HEK293T (cell line): ENCODE data around the gene ENTPD1.

Experiments
- CTCF ChIA-PET: fragments of 350-600 bp; formaldehyde crosslinking; extraction: SDS; loops from one replicate; lab custom pipeline; 2021; ENCODE audit warnings: antibody characterized with exemption, inconsistent platforms; lab: Yijun Ruan, JAX
- POLR2A ChIA-PET: fragments of 350-600 bp; formaldehyde crosslinking; extraction: SDS; loops from one replicate; lab custom pipeline; 2020; ENCODE audit warnings: antibody characterized with exemption, inconsistent platforms; lab: Yijun Ruan, JAX
- DNase-seq: peaks from one replicate; pipeline ENCODE4 v3.0.0; 2012; ENCODE audit warnings: mixed read lengths; ENCODE audit errors: extremely low spot score
- ARNT ChIP-seq: fragments of 450-650 bp; IDR thresholded peaks from 2 replicates; pipeline ENCODE4 v1.6.1; 2017; ENCODE audit warnings: mild to moderate bottlenecking
- BHLHE40 ChIP-seq: fragments of 450-650 bp; IDR thresholded peaks from 2 replicates; pipeline ENCODE4 v1.6.1; 2016; ENCODE audit warnings: mild to moderate bottlenecking, moderate library complexity, borderline replicate concordance
- CTBP1 ChIP-seq: fragments of 450-650 bp; IDR thresholded peaks from 2 replicates; pipeline ENCODE4 v1.6.1; 2016; ENCODE audit warnings: borderline replicate concordance
- ELF4 ChIP-seq: fragments of 450-650 bp; IDR thresholded peaks from 2 replicates; pipeline ENCODE4 v1.6.1; 2017; ENCODE audit warnings: antibody characterized with exemption
- FOXA1 ChIP-seq: fragments of 450-650 bp; IDR thresholded peaks from 2 replicates; pipeline ENCODE4 v1.6.1; 2016; ENCODE audit warnings: mild to moderate bottlenecking
- FOXK2 ChIP-seq: fragments of 450-650 bp; IDR thresholded peaks from 2 replicates; pipeline ENCODE4 v1.6.1; 2016; ENCODE audit warnings: mild to moderate bottlenecking
- FOXM1 ChIP-seq: fragments of 450-650 bp; IDR thresholded peaks from 2 replicates; pipeline ENCODE4 v1.6.1; 2017; ENCODE audit warnings: mild to moderate bottlenecking, borderline replicate concordance
- HDGF ChIP-seq: fragments of 450-650 bp; IDR thresholded peaks from 2 replicates; pipeline ENCODE4 v1.6.1; 2017; ENCODE audit warnings: antibody characterized with exemption, borderline replicate concordance
- L3MBTL2 ChIP-seq: fragments of 450-650 bp; conservative IDR thresholded peaks from 2 replicates; pipeline ENCODE4 v1.6.1; 2016; ENCODE audit warnings: mild to moderate bottlenecking
- LEF1 ChIP-seq: fragments of 450-650 bp; IDR thresholded peaks from 2 replicates; pipeline ENCODE4 v1.6.1; 2017; ENCODE audit warnings: mild to moderate bottlenecking, borderline replicate concordance
- NFRKB ChIP-seq: fragments of 450-650 bp; IDR thresholded peaks from 2 replicates; pipeline ENCODE4 v1.6.1; 2016; ENCODE audit warnings: mild to moderate bottlenecking, moderate library complexity
- SP1 ChIP-seq: fragments of 450-650 bp; IDR thresholded peaks from 2 replicates; pipeline ENCODE4 v1.6.1; 2017
- SUZ12 ChIP-seq: fragments of 450-650 bp; IDR thresholded peaks from 2 replicates; pipeline ENCODE4 v1.6.1; 2016; ENCODE audit warnings: mild to moderate bottlenecking
- TARDBP ChIP-seq: fragments of 450-650 bp; IDR thresholded peaks from 2 replicates; pipeline ENCODE4 v1.6.1; 2016
- ZNF384 ChIP-seq: fragments of 450-650 bp; IDR thresholded peaks from 2 replicates; pipeline ENCODE4 v1.6.1; 2016
- TF ChIP-seq, protein P1 (sequence below): fragments of 450-650 bp; IDR thresholded peaks from 2 replicates; pipeline ENCODE4 v1.6.1; 2016

The ENTPD1 gene

DNA sequence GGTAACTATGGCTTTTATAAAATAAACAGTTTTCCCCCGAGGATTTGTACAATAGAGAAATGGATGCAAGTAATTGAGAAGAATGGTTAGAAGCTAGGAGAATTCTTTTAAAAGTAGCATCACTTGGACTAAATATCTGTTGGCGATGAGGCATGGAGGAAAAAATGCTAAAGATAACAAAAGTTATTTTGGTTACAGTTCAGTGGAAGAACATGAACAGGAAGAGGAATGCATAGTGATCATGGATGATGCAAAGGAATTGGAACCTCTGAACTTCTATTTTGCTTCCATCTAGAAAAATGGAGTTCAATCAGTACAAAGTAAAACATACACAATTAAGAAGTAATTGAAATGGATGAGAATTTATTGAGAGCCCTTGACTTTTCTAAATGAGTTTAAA, 32.9 kb downstream of the ENTPD1 start:
- TF ChIP-seq FOXK2: no peak
- TF ChIP-seq BHLHE40: no peak
- no peak for TF ChIP-seq FOXM1
- no peak for TF ChIP-seq L3MBTL2
- no peak for TF ChIP-seq SUZ12
- no peak for TF ChIP-seq TARDBP
- no peak for TF ChIP-seq ZNF384
- TF ChIP-seq, protein P1, sequence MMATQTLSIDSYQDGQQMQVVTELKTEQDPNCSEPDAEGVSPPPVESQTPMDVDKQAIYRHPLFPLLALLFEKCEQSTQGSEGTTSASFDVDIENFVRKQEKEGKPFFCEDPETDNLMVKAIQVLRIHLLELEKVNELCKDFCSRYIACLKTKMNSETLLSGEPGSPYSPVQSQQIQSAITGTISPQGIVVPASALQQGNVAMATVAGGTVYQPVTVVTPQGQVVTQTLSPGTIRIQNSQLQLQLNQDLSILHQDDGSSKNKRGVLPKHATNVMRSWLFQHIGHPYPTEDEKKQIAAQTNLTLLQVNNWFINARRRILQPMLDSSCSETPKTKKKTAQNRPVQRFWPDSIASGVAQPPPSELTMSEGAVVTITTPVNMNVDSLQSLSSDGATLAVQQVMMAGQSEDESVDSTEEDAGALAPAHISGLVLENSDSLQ: no peak
- TF ChIP-seq SP1: no peak
- no peak for TF ChIP-seq ARNT
- TF ChIP-seq HDGF: no peak
- no peak for TF ChIP-seq CTBP1
- TF ChIP-seq NFRKB: no peak
- no peak for TF ChIP-seq LEF1
- TF ChIP-seq ELF4: no peak
- TF ChIP-seq FOXA1: no peak
- CTCF ChIA-PET: no interaction called here
- DNase-seq: no peak
- POLR2A ChIA-PET: no interaction called here

DNA sequence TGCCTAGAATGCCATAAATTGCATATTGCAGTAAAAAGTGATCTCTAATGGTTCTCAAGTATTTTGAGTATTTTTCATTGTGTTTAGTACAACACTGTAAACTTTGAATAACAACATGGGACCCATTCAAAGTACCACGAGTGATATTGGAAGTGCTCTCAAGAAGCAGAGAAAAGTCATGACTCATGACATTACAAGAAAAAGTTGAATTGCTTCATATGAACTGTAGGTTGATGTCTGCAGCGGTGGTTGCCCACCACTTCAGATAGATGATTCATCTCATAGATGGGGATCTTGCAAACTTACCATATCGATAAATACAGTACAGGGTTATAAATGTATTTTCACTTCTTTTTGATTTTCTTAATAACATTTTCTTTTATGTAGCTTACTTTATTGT, 33.9 kb downstream of the ENTPD1 start:
- ChIA-PET POLR2A (no interaction called here), CTCF (no interaction called here)
- DNase-seq: no peak
- TF ChIP-seq LEF1 (no peak), L3MBTL2 (no peak), ARNT (no peak)

DNA sequence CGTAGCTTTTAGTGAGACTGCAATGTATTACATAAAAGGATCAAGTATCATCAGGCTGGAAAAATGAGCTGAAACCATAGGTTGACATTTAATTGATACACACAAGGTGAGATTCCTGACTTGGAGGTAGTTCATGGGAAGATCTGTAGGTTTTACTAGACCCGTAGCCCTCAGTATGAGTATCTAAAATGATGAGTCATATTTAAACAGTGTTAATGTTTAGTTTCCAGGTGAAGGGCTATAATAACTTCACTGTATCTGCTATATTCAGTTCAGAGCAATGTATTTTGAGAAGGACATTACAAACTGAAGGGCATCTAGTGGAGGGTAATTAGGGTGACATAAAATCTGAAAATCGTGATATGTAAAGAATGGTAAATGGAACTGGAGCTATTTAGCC, 35.0 kb downstream of the ENTPD1 start:
- POLR2A ChIA-PET: no interaction called here
- DNase-seq: no peak
- CTCF ChIA-PET: no interaction called here
- TF ChIP-seq, protein P1: no peak
- TF ChIP-seq FOXM1 (no peak), BHLHE40 (no peak), TARDBP (no peak), ELF4 (no peak), HDGF (no peak), CTBP1 (no peak), ARNT (no peak), NFRKB (no peak), FOXK2 (no peak), SUZ12 (no peak), SP1 (no peak), ZNF384 (no peak), FOXA1 (no peak), LEF1 (no peak), L3MBTL2 (no peak)

DNA sequence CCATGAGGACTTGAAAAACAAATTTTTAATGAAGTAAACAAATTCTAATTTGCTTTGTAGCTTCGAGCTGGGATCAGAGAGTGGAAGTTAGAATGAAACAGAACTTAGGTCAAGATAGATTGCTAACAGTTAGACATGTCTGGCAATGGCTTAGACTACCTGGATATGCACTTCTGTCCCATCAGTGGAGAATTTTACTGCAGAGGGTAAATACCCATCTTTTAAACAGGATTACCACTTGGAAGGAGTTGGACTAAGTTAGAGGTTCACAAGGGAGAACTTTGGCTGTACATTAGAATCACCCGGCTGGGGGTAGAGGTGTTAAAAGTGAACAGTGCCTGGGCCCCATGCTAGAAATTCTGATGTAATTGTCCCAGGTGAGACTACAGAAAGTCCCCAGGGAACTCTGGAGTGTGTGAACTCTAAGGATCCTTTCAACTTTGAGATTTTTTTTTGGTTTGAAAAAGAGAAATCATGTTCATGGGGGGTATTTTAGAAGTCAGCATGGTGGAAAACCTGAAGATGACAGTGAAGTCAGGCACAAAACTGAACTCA, 35.5 kb downstream of the ENTPD1 start:
- ChIA-PET POLR2A (no interaction called here), CTCF (no interaction called here)
- DNase-seq: no peak
- TF ChIP-seq SUZ12 (no peak), SP1 (no peak), FOXM1 (no peak), FOXK2 (no peak), ZNF384 (no peak), LEF1 (no peak), L3MBTL2 (no peak)
- TF ChIP-seq, protein P1: no peak

DNA sequence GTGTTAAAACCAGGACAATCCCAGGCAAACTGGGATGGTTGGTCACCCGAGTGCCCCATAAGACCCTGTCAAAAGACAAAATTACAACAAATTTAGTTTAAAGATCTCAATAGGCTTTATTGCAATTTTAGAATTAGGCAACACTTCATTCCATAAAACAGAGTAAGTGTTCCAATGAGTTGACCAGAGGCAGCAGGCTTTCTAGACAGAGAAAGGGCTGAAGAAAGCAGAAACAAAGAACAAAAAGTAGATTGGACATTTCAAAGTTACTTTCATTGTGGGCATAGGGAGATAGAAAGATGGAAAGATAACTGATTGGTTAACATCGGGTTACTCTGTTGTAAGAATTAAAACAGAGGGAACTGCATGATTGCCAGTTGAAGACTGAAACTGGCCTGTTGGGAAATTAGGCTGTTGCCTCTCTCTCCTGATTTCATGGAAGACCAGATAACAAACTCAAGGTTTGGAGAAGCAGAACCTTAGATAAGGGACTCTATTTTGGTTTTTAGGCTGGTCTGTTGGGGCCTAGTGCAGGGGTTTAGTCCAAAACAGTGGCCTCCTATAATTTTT, 36.3 kb downstream of the ENTPD1 start:
- POLR2A ChIA-PET: no interaction called here
- TF ChIP-seq FOXA1 (no peak), ELF4 (no peak), HDGF (no peak), CTBP1 (no peak), LEF1 (no peak), FOXK2 (no peak), TARDBP (no peak), NFRKB (no peak), SP1 (no peak), SUZ12 (no peak), FOXM1 (no peak), BHLHE40 (no peak), L3MBTL2 (no peak), ARNT (no peak)
- TF ChIP-seq, protein P1: no peak
- no peak for DNase-seq
- CTCF ChIA-PET: no interaction called here

DNA sequence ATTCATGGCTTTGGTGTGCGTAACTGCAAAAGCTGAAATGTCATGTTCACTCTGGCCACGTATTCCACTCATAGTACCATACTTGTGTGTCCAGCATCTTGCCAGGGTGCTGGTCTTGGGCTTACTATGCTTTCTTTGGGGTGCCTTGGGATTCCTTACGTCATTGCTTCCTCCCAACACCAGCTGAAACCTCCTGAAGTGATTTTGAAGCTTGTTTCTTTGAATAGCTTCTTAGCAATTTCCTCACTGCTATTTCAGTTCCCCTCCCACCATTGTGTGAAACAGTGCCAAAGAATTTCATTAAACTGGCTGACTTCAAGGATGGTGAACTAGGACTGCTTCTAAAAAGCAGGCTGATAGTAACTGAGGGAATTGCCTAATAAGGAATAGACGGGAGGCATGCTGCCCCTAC, 36.9 kb downstream of the ENTPD1 start:
- TF ChIP-seq ARNT: no peak
- no peak for TF ChIP-seq SUZ12
- TF ChIP-seq LEF1: no peak
- no peak for TF ChIP-seq TARDBP
- no peak for TF ChIP-seq FOXK2
- no peak for TF ChIP-seq SP1
- TF ChIP-seq FOXM1: no peak
- TF ChIP-seq ZNF384: no peak
- no peak for TF ChIP-seq NFRKB
- no peak for TF ChIP-seq BHLHE40
- no peak for TF ChIP-seq FOXA1
- TF ChIP-seq, protein P1: no peak
- TF ChIP-seq L3MBTL2: no peak
- no peak for TF ChIP-seq HDGF
- TF ChIP-seq ELF4: no peak
- TF ChIP-seq CTBP1: no peak
- CTCF ChIA-PET: no interaction called here
- no peak for DNase-seq
- POLR2A ChIA-PET: no interaction called here
